ENCODE measurements around the gene CFAP91. TPM values are rescaled to one million over a fixed set of nuclear protein-coding genes. Genes with fewer than 3 reads are reported as not detected.

CFAP91 gene
- total RNA-seq, 2 donors from 2014 or later = 5.1 to 9.8 TPM

DNA sequence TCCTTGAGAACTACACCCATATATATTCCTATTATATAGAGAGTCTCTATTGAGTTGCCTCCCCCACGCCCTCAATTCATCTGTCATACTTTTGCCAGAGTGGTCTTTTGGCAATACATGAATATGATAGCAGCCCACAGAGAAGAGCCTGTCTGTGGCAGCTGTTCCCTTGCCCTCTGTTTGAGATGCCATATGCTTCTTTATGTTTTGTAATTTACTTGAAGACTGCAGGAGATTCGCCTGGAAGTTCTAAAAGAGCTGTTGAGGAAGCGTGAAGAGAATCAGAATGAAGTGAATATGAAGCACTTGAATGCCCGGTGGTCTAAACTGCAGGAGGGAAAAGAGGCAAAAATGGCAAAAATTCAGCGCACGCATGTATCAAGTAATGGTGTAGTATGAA lies 27.2 kb downstream of the CFAP91 start:
- TF ChIP-seq, protein P1, sequence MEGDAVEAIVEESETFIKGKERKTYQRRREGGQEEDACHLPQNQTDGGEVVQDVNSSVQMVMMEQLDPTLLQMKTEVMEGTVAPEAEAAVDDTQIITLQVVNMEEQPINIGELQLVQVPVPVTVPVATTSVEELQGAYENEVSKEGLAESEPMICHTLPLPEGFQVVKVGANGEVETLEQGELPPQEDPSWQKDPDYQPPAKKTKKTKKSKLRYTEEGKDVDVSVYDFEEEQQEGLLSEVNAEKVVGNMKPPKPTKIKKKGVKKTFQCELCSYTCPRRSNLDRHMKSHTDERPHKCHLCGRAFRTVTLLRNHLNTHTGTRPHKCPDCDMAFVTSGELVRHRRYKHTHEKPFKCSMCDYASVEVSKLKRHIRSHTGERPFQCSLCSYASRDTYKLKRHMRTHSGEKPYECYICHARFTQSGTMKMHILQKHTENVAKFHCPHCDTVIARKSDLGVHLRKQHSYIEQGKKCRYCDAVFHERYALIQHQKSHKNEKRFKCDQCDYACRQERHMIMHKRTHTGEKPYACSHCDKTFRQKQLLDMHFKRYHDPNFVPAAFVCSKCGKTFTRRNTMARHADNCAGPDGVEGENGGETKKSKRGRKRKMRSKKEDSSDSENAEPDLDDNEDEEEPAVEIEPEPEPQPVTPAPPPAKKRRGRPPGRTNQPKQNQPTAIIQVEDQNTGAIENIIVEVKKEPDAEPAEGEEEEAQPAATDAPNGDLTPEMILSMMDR (conservative IDR thresholded peaks at IDR 0.05) = no peak
- Mint-ChIP-seq H3K4me3 (no peak overlapping the region), H3K9me3 (no peaks in the 10 kb centered on the region), H3K4me1 (no peaks in the 10 kb centered on the region), H3K36me3 (ENCODE audit: low read depth) (no peaks in the 10 kb centered on the region), H3K27me3 (ENCODE audit: insufficient read depth) (no peaks in the 10 kb centered on the region), H3K27ac (no peak overlapping the region)
- no peaks in the 10 kb centered on the region for H3K4me1 ChIP-seq (ENCODE audit: control insufficient read depth, insufficient read depth, low read length)
- H3K4me3 ChIP-seq (ENCODE audit: low read length) = no peak overlapping the region
- H3K36me3 ChIP-seq (ENCODE audit: control insufficient read depth, insufficient read depth, low read length) = no peaks in the 10 kb centered on the region
- H3K9me3 ChIP-seq (ENCODE audit: control insufficient read depth, low read length) = no peaks in the 10 kb centered on the region
- no peak for DNase-seq
- H3K27me3 ChIP-seq (ENCODE audit: control insufficient read depth, insufficient read depth, low read length, poor library complexity, severe bottlenecking) = no peaks in the 10 kb centered on the region
- WGBS, 2 experiments (ENCODE audit: insufficient coverage in 1 of 2, insufficient read length in 1 of 2) = 91 to 97% methylated on average over 5 to 6 of the region's 6 CpGs
- H3K9ac ChIP-seq (ENCODE audit: extremely low read depth, low read length, poor library complexity, severe bottlenecking) = no peak overlapping the region
- H3K27ac ChIP-seq (ENCODE audit: low read depth, low read length) = no peak overlapping the region

DNA sequence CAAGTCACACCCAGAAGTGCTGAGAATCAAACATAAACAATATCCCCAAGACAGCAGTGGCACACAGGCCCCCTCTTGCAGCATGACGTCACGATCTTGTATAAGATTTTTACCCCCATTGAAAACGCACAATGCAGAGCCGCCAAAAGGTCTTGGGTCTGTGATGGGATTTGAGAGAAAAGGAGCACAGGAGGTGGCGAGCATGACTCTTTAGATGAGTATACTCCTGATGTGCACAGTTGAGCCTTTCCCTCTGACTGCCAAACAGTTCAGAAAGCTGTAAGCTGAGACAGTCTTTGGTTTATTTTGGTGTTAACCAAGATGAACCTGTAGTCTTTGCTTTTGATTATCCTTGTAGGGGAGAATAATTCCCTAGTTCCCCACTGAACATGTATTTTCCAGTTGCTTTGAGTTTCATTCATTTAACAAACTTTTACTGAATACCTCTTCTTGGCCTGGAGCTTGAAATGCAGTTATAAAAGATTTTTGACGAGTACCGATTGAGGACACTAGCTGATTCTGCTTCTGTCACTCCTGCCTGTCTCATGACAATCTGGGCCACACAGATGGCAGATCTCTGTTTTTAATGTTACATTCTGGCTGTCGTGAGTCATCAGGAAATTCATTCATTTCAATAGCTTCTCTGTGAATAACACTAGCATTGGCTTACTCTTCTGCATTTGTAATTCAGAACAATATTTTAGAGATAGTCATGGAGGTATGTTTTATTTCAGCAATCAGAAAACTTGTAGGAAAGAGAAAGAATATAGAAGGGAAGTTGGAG lies 28.9 kb downstream of the CFAP91 start:
- Histone ChIP-seq H3K9me3 (ENCODE audit: control insufficient read depth, low read length) (no peaks in the 10 kb centered on the region), H3K9ac (ENCODE audit: extremely low read depth, low read length, poor library complexity, severe bottlenecking) (no peak overlapping the region), H3K27me3 (ENCODE audit: control insufficient read depth, insufficient read depth, low read length, poor library complexity, severe bottlenecking) (no peaks in the 10 kb centered on the region), H3K27ac (ENCODE audit: low read depth, low read length) (peak overlapping the region; percentile 16), H3K4me3 (ENCODE audit: low read length) (no peak overlapping the region), H3K4me1 (ENCODE audit: control insufficient read depth, insufficient read depth, low read length) (no peaks in the 10 kb centered on the region), H3K36me3 (ENCODE audit: control insufficient read depth, insufficient read depth, low read length) (no peaks in the 10 kb centered on the region)
- WGBS, 2 experiments (ENCODE audit: insufficient coverage in 1 of 2, insufficient read length in 1 of 2) = 75 to 86% methylated on average over 6 to 8 of the region's 8 CpGs
- Mint-ChIP-seq H3K27ac (no peak overlapping the region), H3K9me3 (no peaks in the 10 kb centered on the region), H3K4me3 (no peak overlapping the region), H3K36me3 (ENCODE audit: low read depth) (no peaks in the 10 kb centered on the region), H3K4me1 (no peaks in the 10 kb centered on the region), H3K27me3 (ENCODE audit: insufficient read depth) (no peaks in the 10 kb centered on the region)
- TF ChIP-seq, protein P1 (conservative IDR thresholded peaks at IDR 0.05) = no peak
- no peak for DNase-seq

DNA sequence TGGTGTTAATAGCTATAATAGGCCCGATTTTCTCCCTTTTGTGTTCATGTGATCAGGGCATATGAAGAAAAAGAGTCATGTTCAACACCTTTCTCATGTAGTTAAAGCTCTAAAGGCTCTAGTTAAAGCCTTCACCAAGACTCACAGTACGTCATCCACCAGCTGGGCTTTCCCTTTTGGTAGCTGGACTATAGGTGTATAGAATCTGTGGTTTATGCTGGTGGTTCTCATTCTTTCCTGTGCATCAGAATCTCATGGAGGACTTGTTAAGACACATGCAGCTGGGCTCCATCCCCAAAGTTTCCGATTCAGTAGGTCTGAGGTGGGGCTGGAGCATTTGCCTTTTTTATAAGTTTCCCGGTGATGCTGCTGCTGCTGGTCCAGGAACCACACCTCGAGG lies 31.0 kb downstream of the CFAP91 start:
- Histone ChIP-seq H3K9me3 (ENCODE audit: control insufficient read depth, low read length) (no peaks in the 10 kb centered on the region), H3K9ac (ENCODE audit: extremely low read depth, low read length, poor library complexity, severe bottlenecking) (no peak overlapping the region), H3K27ac (ENCODE audit: low read depth, low read length) (no peak overlapping the region), H3K4me1 (ENCODE audit: control insufficient read depth, insufficient read depth, low read length) (no peaks in the 10 kb centered on the region), H3K4me3 (ENCODE audit: low read length) (no peak overlapping the region), H3K27me3 (ENCODE audit: control insufficient read depth, insufficient read depth, low read length, poor library complexity, severe bottlenecking) (no peaks in the 10 kb centered on the region), H3K36me3 (ENCODE audit: control insufficient read depth, insufficient read depth, low read length) (no peaks in the 10 kb centered on the region)
- TF ChIP-seq, protein P1 (conservative IDR thresholded peaks at IDR 0.05) = no peak
- no peak overlapping the region for H3K27ac Mint-ChIP-seq
- no peaks in the 10 kb centered on the region for H3K9me3 Mint-ChIP-seq
- no peak overlapping the region for H3K4me3 Mint-ChIP-seq
- 92% methylated on average over 2 to 5 of the region's 5 CpGs for WGBS, 2 experiments (ENCODE audit: insufficient coverage in 1 of 2, insufficient read length in 1 of 2)
- no peaks in the 10 kb centered on the region for H3K4me1 Mint-ChIP-seq
- no peaks in the 10 kb centered on the region for H3K36me3 Mint-ChIP-seq (ENCODE audit: low read depth)
- DNase-seq = no peak
- H3K27me3 Mint-ChIP-seq (ENCODE audit: insufficient read depth) = no peaks in the 10 kb centered on the region

Data from endodermal cell (in vitro differentiated cells).